ENCODE data around the gene DHRS13.
"Not testable (repeated sequence)": the region's sequence is repeated elsewhere in the genome, so short reads cannot be mapped to it uniquely, and the experiment has no call there.

DHRS13 gene

GRCh38 chr17:28938552-28938951, 35.7 kb upstream of the DHRS13 start:
- H3K27me3 ChIP-seq (replicated peaks), result no peaks in the 10 kb centered on the region
- in situ Hi-C loops (cut with HindIII; ENCODE audit: low pct_ligation_motif_present, low sequenced_read_pairs), result no loop called here
- no peak overlapping the region for H3K4me3 ChIP-seq (ENCODE audit: low read depth, low read length)
- no peak for TF ChIP-seq CTCF (IDR thresholded peaks at IDR 0.05; ENCODE audit: low read depth, low read length, missing control alignments)
- no peak overlapping the region for H3K27ac ChIP-seq
- H3K36me3 ChIP-seq (replicated peaks), result no peaks in the 10 kb centered on the region
- no peak for DNase-seq

GRCh38 chr17:28937044-28937729, 34.3 kb upstream of the DHRS13 start:
- in situ Hi-C loops (cut with HindIII; ENCODE audit: low pct_ligation_motif_present, low sequenced_read_pairs), result no loop called here
- no peak for DNase-seq
- no peak for TF ChIP-seq CTCF (IDR thresholded peaks at IDR 0.05; ENCODE audit: low read depth, low read length, missing control alignments)
- Histone ChIP-seq H3K27ac (no peak overlapping the region), H3K36me3 (replicated peaks) (no peaks in the 10 kb centered on the region), H3K4me3 (ENCODE audit: low read depth, low read length) (no peak overlapping the region), H3K27me3 (replicated peaks) (no peaks in the 10 kb centered on the region)

GRCh38 chr17:28935744-28936460, 33.0 kb upstream of the DHRS13 start:
- Histone ChIP-seq H3K36me3 (replicated peaks) (no peaks in the 10 kb centered on the region), H3K27ac (no peak overlapping the region), H3K4me3 (ENCODE audit: low read depth, low read length) (no peak overlapping the region), H3K27me3 (replicated peaks) (no peaks in the 10 kb centered on the region)
- in situ Hi-C loops (cut with HindIII; ENCODE audit: low pct_ligation_motif_present, low sequenced_read_pairs), result no loop called here
- no peak for TF ChIP-seq CTCF (IDR thresholded peaks at IDR 0.05; ENCODE audit: low read depth, low read length, missing control alignments)
- DNase-seq, result no peak

- DNase-seq; H3K36me3 ChIP-seq (replicated peaks); H3K27ac ChIP-seq; in situ Hi-C loops (cut with HindIII; ENCODE audit: low pct_ligation_motif_present, low sequenced_read_pairs); H3K27me3 ChIP-seq (replicated peaks); H3K4me3 ChIP-seq (ENCODE audit: low read depth, low read length): not testable (repeated sequence)
These were observed 31.6 kb upstream of the DHRS13 start for GRCh38 chr17:28934508-28934907.

GRCh38 chr17:28929787-28930186, 26.9 kb upstream of the DHRS13 start:
- Histone ChIP-seq H3K27me3 (replicated peaks) (no peaks in the 10 kb centered on the region), H3K36me3 (replicated peaks) (peaks cover 6% of the 10 kb centered on the region), H3K27ac (no peak overlapping the region), H3K4me3 (ENCODE audit: low read depth, low read length) (no peak overlapping the region)
- in situ Hi-C loops (cut with HindIII; ENCODE audit: low pct_ligation_motif_present, low sequenced_read_pairs), result no loop called here
- TF ChIP-seq CTCF (IDR thresholded peaks at IDR 0.05; ENCODE audit: low read depth, low read length, missing control alignments), result no peak
- no peak for DNase-seq

GRCh38 chr17:28928061-28928460, 25.2 kb upstream of the DHRS13 start:
- DNase-seq, result peak; percentile 67
- peaks cover 13% of the 10 kb centered on the region for H3K36me3 ChIP-seq (replicated peaks)

More at GRCh38 chr17:28928061-28928460, 25.2 kb upstream of the DHRS13 start:
- Histone ChIP-seq H3K4me3 (ENCODE audit: low read depth, low read length) (no peak overlapping the region), H3K27me3 (replicated peaks) (no peaks in the 10 kb centered on the region), H3K27ac (no peak overlapping the region)
- in situ Hi-C loops (cut with HindIII; ENCODE audit: low pct_ligation_motif_present, low sequenced_read_pairs), result no loop called here
- no peak for TF ChIP-seq CTCF (IDR thresholded peaks at IDR 0.05; ENCODE audit: low read depth, low read length, missing control alignments)

All from brain microvascular endothelial cell (primary cell).